ENCODE data around the gene TANK.
A peak's percentile ranks its signal among the peaks of the same experiment; 100 is the strongest.

TANK gene

GRCh38 chr2:161160226-161161073, at the start of gene TANK:
TANK (plus strand) TSS chr2:161160428; CDS start chr2:161179663, 19,235 bp downstream.
- H3K4me1 ChIP-seq (ENCODE audit: insufficient read depth, poor library complexity, severe bottlenecking) = peaks cover 20% of the 10 kb centered on the region
- H3K36me3 ChIP-seq (ENCODE audit: low read depth) = peaks cover 39% of the 10 kb centered on the region
- DNase-seq (ENCODE audit: low spot score) = peak; percentile 89
- peak within 1 kb of the TSS; percentile 96 for H3K27ac ChIP-seq (ENCODE audit: poor library complexity, severe bottlenecking)
- H3K4me3 ChIP-seq (ENCODE audit: severe bottlenecking) = peak within 1 kb of the TSS; percentile 85
- ATAC-seq (ENCODE audit: low read depth) = peak; percentile 94
- TF ChIP-seq CTCF (IDR thresholded peaks at IDR 0.05; ENCODE audit: poor library complexity, severe bottlenecking) = no peak
- no peaks in the 10 kb centered on the region for H3K27me3 ChIP-seq (ENCODE audit: insufficient read depth, poor library complexity, severe bottlenecking)
- H3K9me3 ChIP-seq (ENCODE audit: severe bottlenecking) = no peaks in the 10 kb centered on the region

GRCh38 chr2:161111531-161111930, 48.7 kb upstream of the TANK start:
- H3K27ac ChIP-seq (ENCODE audit: poor library complexity, severe bottlenecking) = no peak overlapping the region
- H3K4me3 ChIP-seq (ENCODE audit: severe bottlenecking) = no peak overlapping the region
- no peaks in the 10 kb centered on the region for H3K36me3 ChIP-seq (ENCODE audit: low read depth)
- H3K4me1 ChIP-seq (ENCODE audit: insufficient read depth, poor library complexity, severe bottlenecking) = no peaks in the 10 kb centered on the region
- ATAC-seq (ENCODE audit: low read depth) (no peak), DNase-seq (ENCODE audit: low spot score) (no peak)
- no peaks in the 10 kb centered on the region for H3K27me3 ChIP-seq (ENCODE audit: insufficient read depth, poor library complexity, severe bottlenecking)
- no peaks in the 10 kb centered on the region for H3K9me3 ChIP-seq (ENCODE audit: severe bottlenecking)
- TF ChIP-seq CTCF (IDR thresholded peaks at IDR 0.05; ENCODE audit: poor library complexity, severe bottlenecking) = no peak

- Histone ChIP-seq H3K36me3 (ENCODE audit: low read depth) (no peaks in the 10 kb centered on the region), H3K4me3 (ENCODE audit: severe bottlenecking) (no peak overlapping the region), H3K9me3 (ENCODE audit: severe bottlenecking) (no peaks in the 10 kb centered on the region), H3K27me3 (ENCODE audit: insufficient read depth, poor library complexity, severe bottlenecking) (no peaks in the 10 kb centered on the region), H3K4me1 (ENCODE audit: insufficient read depth, poor library complexity, severe bottlenecking) (peaks cover 8% of the 10 kb centered on the region), H3K27ac (ENCODE audit: poor library complexity, severe bottlenecking) (no peak overlapping the region)
- DNase-seq (ENCODE audit: low spot score) (no peak), ATAC-seq (ENCODE audit: low read depth) (no peak)
- no peak for TF ChIP-seq CTCF (IDR thresholded peaks at IDR 0.05; ENCODE audit: poor library complexity, severe bottlenecking)
Observed at GRCh38 chr2:161112908-161113307, 47.3 kb upstream of the TANK start.

GRCh38 chr2:161113693-161114575, 46.3 kb upstream of the TANK start:
- no peaks in the 10 kb centered on the region for H3K36me3 ChIP-seq (ENCODE audit: low read depth)
- no peak overlapping the region for H3K4me3 ChIP-seq (ENCODE audit: severe bottlenecking)
- TF ChIP-seq CTCF (IDR thresholded peaks at IDR 0.05; ENCODE audit: poor library complexity, severe bottlenecking) = no peak
- ATAC-seq (ENCODE audit: low read depth) (no peak), DNase-seq (ENCODE audit: low spot score) (no peak)
- H3K4me1 ChIP-seq (ENCODE audit: insufficient read depth, poor library complexity, severe bottlenecking) = peaks cover 8% of the 10 kb centered on the region
- H3K27me3 ChIP-seq (ENCODE audit: insufficient read depth, poor library complexity, severe bottlenecking) = no peaks in the 10 kb centered on the region
- no peaks in the 10 kb centered on the region for H3K9me3 ChIP-seq (ENCODE audit: severe bottlenecking)
- H3K27ac ChIP-seq (ENCODE audit: poor library complexity, severe bottlenecking) = no peak overlapping the region
